ENCODE results near the gene MATCAP1. TPM values are rescaled to one million over a fixed set of nuclear protein-coding genes. Genes with fewer than 3 reads are reported as not detected.

Gene MATCAP1
- total and polyA plus RNA-seq, 4 donors: 1.5 to 4.8 (median 3.2) TPM

DNA sequence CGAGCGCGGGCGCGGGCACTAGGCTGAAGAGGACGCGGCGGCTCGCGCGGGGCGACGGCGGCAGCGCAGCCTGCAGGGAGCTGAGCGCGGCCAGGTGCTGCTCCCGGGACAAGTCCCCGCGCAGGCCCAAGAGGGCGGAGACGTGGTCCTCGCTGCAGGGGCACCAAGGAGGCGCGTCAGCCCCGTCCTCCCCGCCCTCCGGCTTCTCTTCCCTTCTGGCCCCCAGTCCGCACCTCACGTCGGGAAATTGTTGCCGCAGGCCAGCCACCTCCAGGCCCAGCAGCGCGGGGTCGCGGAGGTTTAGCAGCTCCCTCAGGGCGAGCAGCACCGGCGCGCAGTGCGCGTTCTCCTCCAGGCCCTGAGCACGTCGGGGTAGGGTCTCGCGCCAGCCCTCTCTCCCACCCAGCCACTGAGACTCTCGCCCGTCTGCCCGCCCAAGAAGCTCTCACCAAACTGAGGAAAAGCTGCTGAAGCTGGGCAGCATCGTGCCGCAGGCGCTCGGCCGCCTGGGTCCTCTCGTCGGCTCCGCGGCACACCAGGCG lies 761 bp upstream of the MATCAP1 start:
- Histone ChIP-seq H3K27ac (ENCODE audit: low read depth in 1 of 2, low read length in 2 of 2) (peak overlapping the region; percentile 84 to 85), H3K4me3 (ENCODE audit: low read depth in 1 of 3, low read length in 3 of 3) (peak overlapping the region; percentile 58 to 69 (median 66)), H3K36me3 (ENCODE audit: control insufficient read depth in 4 of 4, insufficient read depth in 3 of 4, low read depth in 1 of 4, low read length in 3 of 4) (no peaks in the 10 kb centered on the region), H3K27me3 (ENCODE audit: control insufficient read depth in 4 of 4, insufficient read depth in 4 of 4, low read length in 3 of 4) (no peaks in the 10 kb centered on the region), H3K9me3 (ENCODE audit: control insufficient read depth in 4 of 4, low read length in 3 of 4) (no peaks in the 10 kb centered on the region), H3K9ac (ENCODE audit: low read depth in 1 of 2, low read length in 2 of 2) (no peak overlapping the region), H3K4me1 (ENCODE audit: control insufficient read depth in 4 of 4, insufficient read depth in 4 of 4, low read length in 3 of 4) (peaks cover 8 to 28% (median 19%) of the 10 kb centered on the region in 4 donors)
- 13% methylated on average over 59 of the region's 59 CpGs for WGBS
- TF ChIP-seq, protein P1, sequence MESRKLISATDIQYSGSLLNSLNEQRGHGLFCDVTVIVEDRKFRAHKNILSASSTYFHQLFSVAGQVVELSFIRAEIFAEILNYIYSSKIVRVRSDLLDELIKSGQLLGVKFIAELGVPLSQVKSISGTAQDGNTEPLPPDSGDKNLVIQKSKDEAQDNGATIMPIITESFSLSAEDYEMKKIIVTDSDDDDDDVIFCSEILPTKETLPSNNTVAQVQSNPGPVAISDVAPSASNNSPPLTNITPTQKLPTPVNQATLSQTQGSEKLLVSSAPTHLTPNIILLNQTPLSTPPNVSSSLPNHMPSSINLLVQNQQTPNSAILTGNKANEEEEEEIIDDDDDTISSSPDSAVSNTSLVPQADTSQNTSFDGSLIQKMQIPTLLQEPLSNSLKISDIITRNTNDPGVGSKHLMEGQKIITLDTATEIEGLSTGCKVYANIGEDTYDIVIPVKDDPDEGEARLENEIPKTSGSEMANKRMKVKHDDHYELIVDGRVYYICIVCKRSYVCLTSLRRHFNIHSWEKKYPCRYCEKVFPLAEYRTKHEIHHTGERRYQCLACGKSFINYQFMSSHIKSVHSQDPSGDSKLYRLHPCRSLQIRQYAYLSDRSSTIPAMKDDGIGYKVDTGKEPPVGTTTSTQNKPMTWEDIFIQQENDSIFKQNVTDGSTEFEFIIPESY (IDR thresholded peaks at IDR 0.05): no peak
- TF ChIP-seq JUND (IDR thresholded peaks at IDR 0.05) (no peak), YY1 (IDR thresholded peaks at IDR 0.05) (no peak), RAD21 (IDR thresholded peaks at IDR 0.05) (no peak)
- TF ChIP-seq, protein P2, sequence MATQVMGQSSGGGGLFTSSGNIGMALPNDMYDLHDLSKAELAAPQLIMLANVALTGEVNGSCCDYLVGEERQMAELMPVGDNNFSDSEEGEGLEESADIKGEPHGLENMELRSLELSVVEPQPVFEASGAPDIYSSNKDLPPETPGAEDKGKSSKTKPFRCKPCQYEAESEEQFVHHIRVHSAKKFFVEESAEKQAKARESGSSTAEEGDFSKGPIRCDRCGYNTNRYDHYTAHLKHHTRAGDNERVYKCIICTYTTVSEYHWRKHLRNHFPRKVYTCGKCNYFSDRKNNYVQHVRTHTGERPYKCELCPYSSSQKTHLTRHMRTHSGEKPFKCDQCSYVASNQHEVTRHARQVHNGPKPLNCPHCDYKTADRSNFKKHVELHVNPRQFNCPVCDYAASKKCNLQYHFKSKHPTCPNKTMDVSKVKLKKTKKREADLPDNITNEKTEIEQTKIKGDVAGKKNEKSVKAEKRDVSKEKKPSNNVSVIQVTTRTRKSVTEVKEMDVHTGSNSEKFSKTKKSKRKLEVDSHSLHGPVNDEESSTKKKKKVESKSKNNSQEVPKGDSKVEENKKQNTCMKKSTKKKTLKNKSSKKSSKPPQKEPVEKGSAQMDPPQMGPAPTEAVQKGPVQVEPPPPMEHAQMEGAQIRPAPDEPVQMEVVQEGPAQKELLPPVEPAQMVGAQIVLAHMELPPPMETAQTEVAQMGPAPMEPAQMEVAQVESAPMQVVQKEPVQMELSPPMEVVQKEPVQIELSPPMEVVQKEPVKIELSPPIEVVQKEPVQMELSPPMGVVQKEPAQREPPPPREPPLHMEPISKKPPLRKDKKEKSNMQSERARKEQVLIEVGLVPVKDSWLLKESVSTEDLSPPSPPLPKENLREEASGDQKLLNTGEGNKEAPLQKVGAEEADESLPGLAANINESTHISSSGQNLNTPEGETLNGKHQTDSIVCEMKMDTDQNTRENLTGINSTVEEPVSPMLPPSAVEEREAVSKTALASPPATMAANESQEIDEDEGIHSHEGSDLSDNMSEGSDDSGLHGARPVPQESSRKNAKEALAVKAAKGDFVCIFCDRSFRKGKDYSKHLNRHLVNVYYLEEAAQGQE (IDR thresholded peaks at IDR 0.05): no peak
- no peak for DNase-seq (ENCODE audit: low spot score)

DNA sequence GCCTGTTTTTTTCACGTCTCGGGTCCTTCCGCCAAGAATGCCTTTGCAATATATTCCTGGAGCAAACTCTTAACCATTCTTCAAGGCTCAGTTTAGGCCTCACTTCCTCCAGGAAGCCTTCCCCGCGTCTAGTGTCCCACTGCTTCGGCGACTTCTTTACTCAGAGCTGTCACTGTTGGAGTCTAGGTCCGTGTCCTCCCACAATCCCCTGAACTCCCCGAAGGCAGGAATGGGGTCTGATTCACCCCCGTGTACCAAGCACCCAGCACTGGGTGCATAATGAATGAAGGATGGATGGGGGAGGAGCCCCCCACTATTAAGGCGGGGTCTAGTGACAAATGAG lies 508 bp downstream of the MATCAP1 start:
- DNase-seq (ENCODE audit: low spot score): no peak
- Histone ChIP-seq H3K27me3 (ENCODE audit: control insufficient read depth in 4 of 4, insufficient read depth in 4 of 4, low read length in 3 of 4) (no peaks in the 10 kb centered on the region), H3K4me1 (ENCODE audit: control insufficient read depth in 4 of 4, insufficient read depth in 4 of 4, low read length in 3 of 4) (peaks cover 11 to 34% (median 22%) of the 10 kb centered on the region in 4 donors), H3K27ac (ENCODE audit: low read depth in 1 of 2, low read length in 2 of 2) (peak overlapping the region; percentile 84 to 85), H3K9ac (ENCODE audit: low read depth in 1 of 2, low read length in 2 of 2) (no peak overlapping the region), H3K36me3 (ENCODE audit: control insufficient read depth in 4 of 4, insufficient read depth in 3 of 4, low read depth in 1 of 4, low read length in 3 of 4) (no peaks in the 10 kb centered on the region), H3K4me3 (ENCODE audit: low read depth in 1 of 3, low read length in 3 of 3) (peak overlapping the region in 2 of 3 donors; percentile 16 to 66), H3K9me3 (ENCODE audit: control insufficient read depth in 4 of 4, low read length in 3 of 4) (no peaks in the 10 kb centered on the region)
- peak in 1 of 2 donors; percentile 15 for TF ChIP-seq RXRA (IDR thresholded peaks at IDR 0.05)
- TF ChIP-seq, protein P2 (IDR thresholded peaks at IDR 0.05): no peak
- WGBS: 24% methylated on average over 11 of the region's 11 CpGs

DNA sequence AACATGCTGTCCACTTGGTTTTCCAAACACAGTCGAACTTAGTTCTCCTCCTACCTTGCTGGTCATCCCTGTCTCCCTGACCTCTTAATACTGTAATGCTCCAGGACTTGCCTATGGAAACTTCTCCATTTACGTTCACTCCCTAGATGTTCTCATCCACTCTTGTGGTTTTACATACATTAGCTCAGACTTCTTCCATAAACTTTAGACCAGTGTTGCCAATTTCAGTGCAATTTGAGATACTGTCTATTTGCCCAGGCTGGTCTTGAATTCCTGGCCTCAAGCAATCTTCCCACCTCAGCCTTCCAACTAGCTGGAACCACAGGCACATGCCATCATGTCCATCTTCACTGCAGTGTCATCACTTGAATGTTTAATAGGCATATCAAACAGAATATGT lies 1.5 kb downstream of the MATCAP1 start:
- H3K27ac ChIP-seq (ENCODE audit: low read depth in 1 of 2, low read length in 2 of 2): no peak overlapping the region
- WGBS: 91% methylated on average over 2 of the region's 2 CpGs
- no peak overlapping the region for H3K4me3 ChIP-seq (ENCODE audit: low read depth in 1 of 3, low read length in 3 of 3)
- no peak overlapping the region for H3K9ac ChIP-seq (ENCODE audit: low read depth in 1 of 2, low read length in 2 of 2)
- H3K9me3 ChIP-seq (ENCODE audit: control insufficient read depth in 4 of 4, low read length in 3 of 4): no peaks in the 10 kb centered on the region
- TF ChIP-seq GABPA (IDR thresholded peaks at IDR 0.05 in 1 of 2, conservative IDR thresholded peaks at IDR 0.05 in 1 of 2): no peak
- no peak for TF ChIP-seq YY1 (IDR thresholded peaks at IDR 0.05)
- TF ChIP-seq, protein P3, sequence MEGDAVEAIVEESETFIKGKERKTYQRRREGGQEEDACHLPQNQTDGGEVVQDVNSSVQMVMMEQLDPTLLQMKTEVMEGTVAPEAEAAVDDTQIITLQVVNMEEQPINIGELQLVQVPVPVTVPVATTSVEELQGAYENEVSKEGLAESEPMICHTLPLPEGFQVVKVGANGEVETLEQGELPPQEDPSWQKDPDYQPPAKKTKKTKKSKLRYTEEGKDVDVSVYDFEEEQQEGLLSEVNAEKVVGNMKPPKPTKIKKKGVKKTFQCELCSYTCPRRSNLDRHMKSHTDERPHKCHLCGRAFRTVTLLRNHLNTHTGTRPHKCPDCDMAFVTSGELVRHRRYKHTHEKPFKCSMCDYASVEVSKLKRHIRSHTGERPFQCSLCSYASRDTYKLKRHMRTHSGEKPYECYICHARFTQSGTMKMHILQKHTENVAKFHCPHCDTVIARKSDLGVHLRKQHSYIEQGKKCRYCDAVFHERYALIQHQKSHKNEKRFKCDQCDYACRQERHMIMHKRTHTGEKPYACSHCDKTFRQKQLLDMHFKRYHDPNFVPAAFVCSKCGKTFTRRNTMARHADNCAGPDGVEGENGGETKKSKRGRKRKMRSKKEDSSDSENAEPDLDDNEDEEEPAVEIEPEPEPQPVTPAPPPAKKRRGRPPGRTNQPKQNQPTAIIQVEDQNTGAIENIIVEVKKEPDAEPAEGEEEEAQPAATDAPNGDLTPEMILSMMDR (IDR thresholded peaks at IDR 0.05; ENCODE audit: low read depth, low read length, missing input control): no peak
- no peak for TF ChIP-seq SP1 (IDR thresholded peaks at IDR 0.05)
- no peak for TF ChIP-seq RAD21 (IDR thresholded peaks at IDR 0.05)
- TF ChIP-seq, protein P2 (IDR thresholded peaks at IDR 0.05): no peak
- no peak for DNase-seq (ENCODE audit: low spot score)
- no peaks in the 10 kb centered on the region for H3K27me3 ChIP-seq (ENCODE audit: control insufficient read depth in 4 of 4, insufficient read depth in 4 of 4, low read length in 3 of 4)
- H3K4me1 ChIP-seq (ENCODE audit: control insufficient read depth in 4 of 4, insufficient read depth in 4 of 4, low read length in 3 of 4): peaks cover 13 to 41% (median 25%) of the 10 kb centered on the region in 4 donors
- no peaks in the 10 kb centered on the region for H3K36me3 ChIP-seq (ENCODE audit: control insufficient read depth in 4 of 4, insufficient read depth in 3 of 4, low read depth in 1 of 4, low read length in 3 of 4)

Data from liver (tissue), 9 donors.